Activated CD4-positive, alpha-beta T cell treated with anti-CD3 and anti-CD28 coated beads for 48 hours (primary cell): ENCODE measurements around the gene OR8D2.
"Not testable (repeated sequence)": the region's sequence is repeated elsewhere in the genome, so short reads cannot be mapped to it uniquely, and the experiment has no call there.

Experiments
- DNase-seq: peaks from one replicate; pipeline ENCODE4 v3.0.0-alpha.2; 2020

OR8D2 gene

DNA sequence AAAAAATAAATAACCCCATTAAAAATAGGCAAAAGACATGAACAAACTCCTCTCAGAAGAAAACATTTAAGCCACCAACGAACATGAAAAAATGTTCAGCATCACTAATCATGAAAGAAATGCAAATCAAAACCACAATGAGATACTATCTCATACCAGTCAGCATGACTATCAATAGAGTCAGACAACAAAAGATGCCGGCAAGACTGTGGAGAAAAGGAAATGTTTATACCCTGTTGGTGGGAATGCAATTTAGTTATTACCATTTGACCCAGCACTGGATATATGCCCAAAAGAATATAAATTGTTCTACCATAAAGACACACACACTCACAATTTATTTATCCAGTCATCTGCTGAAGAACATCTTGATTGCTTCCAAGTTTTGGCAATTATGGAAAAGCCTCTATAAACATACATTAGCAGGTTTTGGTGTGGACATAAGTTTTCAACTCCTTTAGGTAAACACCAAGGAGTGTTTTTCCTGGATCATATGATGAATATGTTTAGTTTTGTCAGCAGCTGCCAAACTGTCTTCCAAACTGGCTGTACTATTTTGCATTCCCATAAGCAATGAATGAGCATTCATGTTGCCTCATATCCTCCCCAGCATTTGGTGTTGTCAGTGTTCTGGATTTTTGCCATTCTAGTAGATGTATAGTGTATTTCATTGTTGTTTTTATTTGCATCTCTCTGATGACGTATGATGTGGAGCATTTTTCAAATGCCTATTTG is 34.2 kb downstream of the OR8D2 start:
- DNase-seq, result no peak

DNA sequence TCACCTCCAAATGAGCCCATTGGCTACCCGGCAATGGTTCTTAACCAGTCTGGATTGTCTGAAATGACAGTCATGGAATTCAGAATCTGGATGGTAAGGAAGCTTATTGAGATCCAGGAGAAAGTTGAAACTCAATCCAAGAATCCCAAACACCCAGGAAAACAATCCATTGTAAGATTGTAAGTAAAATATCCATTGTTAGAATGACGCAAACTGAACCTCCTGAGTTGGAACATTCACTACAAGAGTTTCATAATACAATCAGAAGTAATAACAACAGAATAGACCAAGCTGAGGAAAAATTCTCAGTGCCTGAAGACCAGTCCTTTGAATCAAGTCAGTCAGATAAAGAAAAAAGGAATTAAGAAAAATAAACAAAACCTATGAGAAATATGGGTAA is 41.7 kb downstream of the OR8D2 start:
- no peak for DNase-seq

DNA sequence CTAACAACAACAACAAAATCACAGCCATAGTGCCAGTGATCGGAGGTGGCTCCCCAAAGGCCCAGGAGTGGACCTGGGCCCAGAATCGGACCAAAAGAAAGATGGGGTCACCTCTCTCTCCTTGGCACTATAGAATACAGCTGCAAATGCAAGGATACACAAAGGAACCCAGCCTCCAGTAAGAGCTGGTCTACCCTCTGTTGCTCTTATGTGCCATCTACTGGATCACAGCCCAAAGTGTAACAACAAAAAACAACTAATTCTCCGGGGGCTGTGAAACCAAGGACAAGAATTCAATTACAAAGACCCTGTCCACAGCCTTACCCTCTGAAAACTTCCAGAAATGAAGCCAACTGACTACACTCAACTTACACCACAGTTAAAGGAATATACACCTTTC is 42.2 kb downstream of the OR8D2 start:
- no peak for DNase-seq

DNA sequence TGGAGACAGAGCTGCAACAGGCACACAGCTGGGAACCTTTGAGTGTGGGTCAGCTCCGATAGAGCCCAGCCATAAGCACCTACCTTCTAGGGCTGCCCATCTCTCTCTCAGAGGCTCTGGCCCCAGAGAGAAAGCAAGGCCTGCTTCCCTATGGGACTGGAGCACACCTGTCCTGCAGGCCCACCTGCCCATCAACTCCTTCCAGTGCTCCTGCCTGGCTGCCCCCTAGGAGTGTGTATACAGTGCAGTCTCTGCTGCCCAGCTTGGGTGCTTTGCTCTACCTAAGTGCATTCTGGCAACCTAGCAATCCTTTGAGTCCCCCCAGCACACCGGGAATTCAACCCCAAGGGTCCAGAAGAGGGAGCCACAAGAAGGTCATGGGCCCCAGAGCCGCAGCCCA is 42.8 kb downstream of the OR8D2 start:
- DNase-seq, result no peak

DNA sequence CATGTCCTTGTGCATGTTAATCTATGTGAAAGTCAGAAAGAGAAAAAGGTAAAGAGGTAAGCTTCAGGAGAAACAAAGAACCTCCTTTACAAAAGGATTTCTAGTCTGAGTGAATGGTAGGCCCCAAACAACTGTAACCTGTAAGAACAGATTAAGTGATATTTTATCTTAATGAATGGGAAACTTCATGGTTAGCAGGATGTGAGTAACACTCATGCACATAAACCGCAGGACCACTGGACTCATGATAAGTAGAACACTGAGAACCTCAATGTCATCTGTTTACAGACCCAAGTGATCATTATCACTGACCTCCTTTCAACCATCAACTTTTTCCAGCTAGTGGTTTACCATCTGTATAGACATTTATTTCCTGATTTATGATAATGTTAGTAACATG is 43.9 kb downstream of the OR8D2 start:
- DNase-seq, result no peak

DNA sequence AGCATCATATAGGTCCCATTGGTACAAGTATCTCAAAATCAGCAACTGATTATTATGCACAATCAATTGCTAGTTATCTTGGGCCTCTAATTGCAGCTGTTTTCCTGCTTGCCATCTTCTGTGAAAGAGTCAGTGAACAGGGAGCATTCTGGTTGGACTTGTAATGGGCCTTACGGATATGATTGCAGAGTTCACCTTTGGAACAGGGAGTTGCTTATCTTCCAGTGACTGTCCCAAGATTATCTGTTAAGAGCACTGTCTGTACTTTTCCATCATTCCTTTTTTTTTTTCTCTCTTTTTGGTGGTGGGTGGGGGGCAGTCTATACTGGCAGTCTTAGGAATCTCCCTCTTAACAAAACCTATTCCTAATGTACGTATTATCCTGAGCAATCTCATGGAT is 46.0 kb downstream of the OR8D2 start:
- DNase-seq, result no peak

DNA sequence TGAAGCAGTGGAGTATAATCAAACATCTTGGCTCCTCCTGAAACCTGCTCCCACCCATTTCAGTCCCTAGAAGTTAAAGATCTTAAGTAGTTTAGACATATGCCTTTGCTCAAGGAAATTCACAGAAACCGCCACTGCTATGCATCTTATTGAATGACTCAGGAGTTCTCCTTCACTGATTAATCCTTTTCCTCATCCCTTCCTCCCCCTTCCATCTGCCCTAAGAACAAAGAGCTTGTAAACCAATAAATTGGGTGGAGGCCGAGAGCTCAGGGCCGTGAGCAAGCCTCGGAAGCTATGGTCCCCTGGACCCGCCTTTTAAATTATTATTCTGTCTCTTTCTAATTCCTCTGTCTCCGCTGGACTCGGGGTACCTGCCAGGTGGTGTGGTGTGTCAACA is 49.1 kb downstream of the OR8D2 start:
- not testable (repeated sequence) for DNase-seq
